ENCODE data around the gene ANKRD62. TPM values are rescaled to one million over a fixed set of nuclear protein-coding genes. Genes with fewer than 3 reads are reported as not detected.

The ANKRD62 gene
- total RNA-seq, 1 donor from 2014 or later: not detected

Other genes starting within 250 kb of the ANKRD62 start
- gene CHMP1B, start 242.4 kb upstream of the ANKRD62 start, total RNA-seq: 71.8 and 89.3 TPM in 2 replicates
- 14.6 and 15.6 TPM in 2 replicates for gene MPPE1, start 185.5 kb upstream of the ANKRD62 start, total RNA-seq
- gene IMPA2, start 112.3 kb upstream of the ANKRD62 start, total RNA-seq: 7.5 and 14.6 TPM in 2 replicates
- gene CIDEA, start 160.5 kb downstream of the ANKRD62 start, total RNA-seq: 1.2 and 1.9 TPM in 2 replicates
- 877 and 1,390 TPM in 2 replicates for gene TUBB6, start 214.4 kb downstream of the ANKRD62 start, total RNA-seq

All from dermis blood vessel endothelial cell (primary cell).